ENCODE results near the gene BFSP2. TPM values are rescaled to one million over a fixed set of nuclear protein-coding genes. Genes with fewer than 3 reads are reported as not detected.

The BFSP2 gene
- total and polyA plus RNA-seq, 2 of the 13 experiments (the other 11 are each of a cell fraction or from before 2014, with no cell fraction given), result not detected

DNA sequence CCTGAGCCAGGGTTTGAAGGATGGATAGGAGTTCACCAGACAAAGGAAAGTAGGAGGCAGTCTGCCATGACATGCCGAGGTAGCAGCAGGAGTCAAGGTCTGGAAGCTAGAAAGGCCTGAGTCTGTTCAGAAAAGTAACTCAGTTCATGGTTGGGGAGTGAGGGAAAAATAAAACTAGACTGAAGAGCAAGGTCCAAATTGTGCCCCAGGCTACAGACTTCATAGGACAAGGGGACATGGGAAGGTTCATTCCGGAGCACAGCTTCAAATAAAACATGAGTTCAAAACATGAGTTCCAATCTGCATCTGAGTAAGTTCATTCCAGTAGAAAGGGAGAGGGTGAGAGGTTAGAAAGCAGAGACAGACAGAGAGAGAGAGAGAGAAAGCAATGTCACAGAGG, 39.7 kb downstream of the BFSP2 start:
- no peak for DNase-seq (ENCODE audit: low spot score)
- no TSS peak for BruUV-seq (replicated peaks)
- intact Hi-C loops (cut with micrococcal nuclease; ENCODE audit: unreplicated experiment) (no loop called here), in situ Hi-C loops (cut with HindIII; ENCODE audit: extremely low pct_ligation_motif_present, low pct_unique_long_range_greater_than_20kb) (no loop called here)
- TF ChIP-seq GLMP (CRISPR knock-in tag; IDR thresholded peaks at IDR 0.05; ENCODE audit: borderline replicate concordance), result no peak
- TF ChIP-seq, protein P1, sequence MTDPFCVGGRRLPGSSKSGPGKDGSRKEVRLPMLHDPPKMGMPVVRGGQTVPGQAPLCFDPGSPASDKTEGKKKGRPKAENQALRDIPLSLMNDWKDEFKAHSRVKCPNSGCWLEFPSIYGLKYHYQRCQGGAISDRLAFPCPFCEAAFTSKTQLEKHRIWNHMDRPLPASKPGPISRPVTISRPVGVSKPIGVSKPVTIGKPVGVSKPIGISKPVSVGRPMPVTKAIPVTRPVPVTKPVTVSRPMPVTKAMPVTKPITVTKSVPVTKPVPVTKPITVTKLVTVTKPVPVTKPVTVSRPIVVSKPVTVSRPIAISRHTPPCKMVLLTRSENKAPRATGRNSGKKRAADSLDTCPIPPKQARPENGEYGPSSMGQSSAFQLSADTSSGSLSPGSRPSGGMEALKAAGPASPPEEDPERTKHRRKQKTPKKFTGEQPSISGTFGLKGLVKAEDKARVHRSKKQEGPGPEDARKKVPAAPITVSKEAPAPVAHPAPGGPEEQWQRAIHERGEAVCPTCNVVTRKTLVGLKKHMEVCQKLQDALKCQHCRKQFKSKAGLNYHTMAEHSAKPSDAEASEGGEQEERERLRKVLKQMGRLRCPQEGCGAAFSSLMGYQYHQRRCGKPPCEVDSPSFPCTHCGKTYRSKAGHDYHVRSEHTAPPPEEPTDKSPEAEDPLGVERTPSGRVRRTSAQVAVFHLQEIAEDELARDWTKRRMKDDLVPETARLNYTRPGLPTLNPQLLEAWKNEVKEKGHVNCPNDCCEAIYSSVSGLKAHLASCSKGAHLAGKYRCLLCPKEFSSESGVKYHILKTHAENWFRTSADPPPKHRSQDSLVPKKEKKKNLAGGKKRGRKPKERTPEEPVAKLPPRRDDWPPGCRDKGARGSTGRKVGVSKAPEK (CRISPR knock-in tag; IDR thresholded peaks at IDR 0.05; ENCODE audit: borderline replicate concordance), result no peak
- TF ChIP-seq ZNF232 (CRISPR knock-in tag; IDR thresholded peaks at IDR 0.05; ENCODE audit: borderline replicate concordance), result no peak
- TF ChIP-seq ZBTB20 (CRISPR knock-in tag; IDR thresholded peaks at IDR 0.05; ENCODE audit: borderline replicate concordance, low read depth), result no peak
- TF ChIP-seq MED13 (CRISPR knock-in tag; IDR thresholded peaks at IDR 0.05), result no peak
- TF ChIP-seq KLF13 (CRISPR knock-in tag; IDR thresholded peaks at IDR 0.05), result no peak
- TF ChIP-seq LCORL (IDR thresholded peaks at IDR 0.05), result no peak
- no peak for TF ChIP-seq LCORL (CRISPR knock-in tag; IDR thresholded peaks at IDR 0.05)
- TF ChIP-seq ZNF224 (CRISPR knock-in tag; IDR thresholded peaks at IDR 0.05), result no peak
- no peak for TF ChIP-seq SMAD9 (CRISPR knock-in tag; IDR thresholded peaks at IDR 0.05)
- no peak for TF ChIP-seq SMARCE1 (IDR thresholded peaks at IDR 0.05; ENCODE audit: borderline replicate concordance)
- TF ChIP-seq ZMYM3 (CRISPR knock-in tag; IDR thresholded peaks at IDR 0.05), result no peak
- TF ChIP-seq NR2F6 (IDR thresholded peaks at IDR 0.05), result no peak
- TF ChIP-seq NR2F6 (CRISPR knock-in tag; IDR thresholded peaks at IDR 0.05), result no peak
- TF ChIP-seq SMC3 (IDR thresholded peaks at IDR 0.05; ENCODE audit: low read length), result no peak
- TF ChIP-seq ATF3 (CRISPR knock-in tag; IDR thresholded peaks at IDR 0.05), result no peak
- TF ChIP-seq JARID2 (CRISPR knock-in tag; IDR thresholded peaks at IDR 0.05; ENCODE audit: insufficient replicate concordance), result no peak
- TF ChIP-seq, protein P2, sequence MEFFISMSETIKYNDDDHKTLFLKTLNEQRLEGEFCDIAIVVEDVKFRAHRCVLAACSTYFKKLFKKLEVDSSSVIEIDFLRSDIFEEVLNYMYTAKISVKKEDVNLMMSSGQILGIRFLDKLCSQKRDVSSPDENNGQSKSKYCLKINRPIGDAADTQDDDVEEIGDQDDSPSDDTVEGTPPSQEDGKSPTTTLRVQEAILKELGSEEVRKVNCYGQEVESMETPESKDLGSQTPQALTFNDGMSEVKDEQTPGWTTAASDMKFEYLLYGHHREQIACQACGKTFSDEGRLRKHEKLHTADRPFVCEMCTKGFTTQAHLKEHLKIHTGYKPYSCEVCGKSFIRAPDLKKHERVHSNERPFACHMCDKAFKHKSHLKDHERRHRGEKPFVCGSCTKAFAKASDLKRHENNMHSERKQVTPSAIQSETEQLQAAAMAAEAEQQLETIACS (CRISPR knock-in tag; IDR thresholded peaks at IDR 0.05), result no peak
- no peak for FAIRE-seq
- Histone ChIP-seq H3K27me3 (ENCODE audit: control insufficient read depth in 1 of 2, insufficient read depth in 2 of 2, low read length in 2 of 2) (no peaks in the 10 kb centered on the region), H3K9ac (ENCODE audit: insufficient read depth, low read depth, low read length) (no peak overlapping the region), H2AFZ (ENCODE audit: low read length) (peak overlapping the region; percentile 42), H3K4me2 (ENCODE audit: low read depth, low read length) (no peak overlapping the region), H3K27ac (ENCODE audit: extremely low read length, insufficient read depth, low read length) (no peak overlapping the region), H3K36me3 (replicated peaks in 1 of 2; ENCODE audit: control insufficient read depth in 1 of 2, insufficient read depth in 2 of 2, low read length in 2 of 2) (no peaks in the 10 kb centered on the region), H3K9me3 (ENCODE audit: low read length) (no peaks in the 10 kb centered on the region), H3K4me3 (replicated peaks in 1 of 3; ENCODE audit: insufficient read depth in 1 of 3, low read depth in 2 of 3, low read length in 3 of 3) (no peak overlapping the region), H4K20me1 (ENCODE audit: insufficient read depth, low read length) (no peaks in the 10 kb centered on the region), H3K79me2 (ENCODE audit: insufficient read depth, low read length) (no peaks in the 10 kb centered on the region), H3K4me1 (ENCODE audit: insufficient read depth, low read length) (peaks cover 27% of the 10 kb centered on the region)
- WGBS (ENCODE audit: low lambda C conversion rate), result 4% methylated on average over 2 of the region's 2 CpGs
- ChIA-PET POLR2A (no interaction called here), CTCF (ENCODE audit: low intra/inter-chr PET ratio, low total read pairs) (no interaction called here)
- ATAC-seq, result no peak
